H9 (cell line): ENCODE data around the gene IRF2. TPM values are rescaled to one million over a fixed set of nuclear protein-coding genes. Genes with fewer than 3 reads are reported as not detected.

ENCODE experiments used
- DNase-seq: peaks from one replicate; pipeline ENCODE4 v3.0.0-alpha.2; 2017
- H2AFZ ChIP-seq: one replicate; pipeline ENCODE4 v1.6.1; 2013; ENCODE audit warnings: mild to moderate bottlenecking, low read length, control low read depth, moderate library complexity
- H2AK5ac ChIP-seq: 2 replicates; pipeline ENCODE4 v1.6.1; 2013; ENCODE audit warnings: low read length, control low read depth, mixed read lengths; ENCODE audit not compliant: insufficient read length
- H2BK120ac ChIP-seq: one replicate; pipeline ENCODE4 v1.6.1; 2013; ENCODE audit warnings: low read depth, mild to moderate bottlenecking, low read length, control low read depth, inconsistent platforms; ENCODE audit not compliant: poor library complexity, severe bottlenecking
- H2BK12ac ChIP-seq: 2 replicates; pipeline ENCODE4 v1.6.1; 2013; ENCODE audit warnings: low read length, control low read depth, mixed read lengths, low read depth; ENCODE audit not compliant: insufficient read length
- H2BK15ac ChIP-seq: 2 replicates; pipeline ENCODE4 v1.6.1; 2013; ENCODE audit warnings: low read depth, low read length, control low read depth
- H2BK20ac ChIP-seq: one replicate; pipeline ENCODE4 v1.6.1; 2013; ENCODE audit warnings: low read depth, mild to moderate bottlenecking, low read length, control low read depth, inconsistent platforms; ENCODE audit not compliant: poor library complexity, severe bottlenecking
- H2BK5ac ChIP-seq: 2 replicates; pipeline ENCODE4 v1.6.1; 2013; ENCODE audit warnings: low read length, control low read depth, mixed read lengths; ENCODE audit not compliant: insufficient read length
- H3K14ac ChIP-seq: 2 replicates; pipeline ENCODE4 v1.6.1; 2013; ENCODE audit warnings: low read length, control low read depth; ENCODE audit not compliant: insufficient read depth
- H3K18ac ChIP-seq: 2 replicates; pipeline ENCODE4 v1.6.1; 2013; ENCODE audit warnings: low read depth, mild to moderate bottlenecking, mixed read lengths, low read length, control low read depth; ENCODE audit not compliant: insufficient read length
- H3K23ac ChIP-seq: 2 replicates; pipeline ENCODE4 v1.6.1; 2013; ENCODE audit warnings: low read length, control low read depth, mixed read lengths, low read depth; ENCODE audit not compliant: insufficient read length
- H3K23me2 ChIP-seq: 2 replicates; pipeline ENCODE4 v1.6.1; 2013; ENCODE audit warnings: low read depth, mild to moderate bottlenecking, mixed read lengths, low read length, control low read depth; ENCODE audit not compliant: insufficient read length, poor library complexity, severe bottlenecking
- H3K27ac ChIP-seq: 2 replicates; pipeline ENCODE4 v1.5.1; 2013; ENCODE audit warnings: low read length, control low read depth, mixed read lengths, low read depth; ENCODE audit not compliant: insufficient read length
- H3K27me3 ChIP-seq: 2 replicates; pipeline ENCODE4 v1.6.1; 2013; ENCODE audit warnings: low read length, control low read depth, inconsistent platforms; ENCODE audit not compliant: insufficient read depth
- H3K4ac ChIP-seq: 2 replicates; pipeline ENCODE4 v1.6.1; 2013; ENCODE audit warnings: low read depth, mild to moderate bottlenecking, control low read depth, inconsistent platforms, low read length, moderate library complexity
- H3K4me1 ChIP-seq: 2 replicates; pipeline ENCODE4 v1.6.1; 2013; ENCODE audit warnings: low read length, control low read depth, inconsistent platforms; ENCODE audit not compliant: insufficient read depth
- H3K4me2 ChIP-seq: 2 replicates; pipeline ENCODE4 v1.6.1; 2013; ENCODE audit warnings: low read length, control low read depth, mixed read lengths; ENCODE audit not compliant: insufficient read length, insufficient read depth
- H3K56ac ChIP-seq: 2 replicates; pipeline ENCODE4 v1.6.1; 2013; ENCODE audit warnings: low read depth, mild to moderate bottlenecking, mixed read lengths, low read length, control low read depth; ENCODE audit not compliant: insufficient read length
- H3K79me1 ChIP-seq: 2 replicates; pipeline ENCODE4 v1.6.1; 2013; ENCODE audit warnings: low read depth, mild to moderate bottlenecking, moderate library complexity, low read length, control low read depth, inconsistent platforms; ENCODE audit not compliant: insufficient read depth, poor library complexity, severe bottlenecking
- H3K79me2 ChIP-seq: 2 replicates; pipeline ENCODE4 v1.6.1; 2013; ENCODE audit warnings: low read length, control low read depth, inconsistent platforms; ENCODE audit not compliant: insufficient read depth
- H3K9ac ChIP-seq: 2 replicates; pipeline ENCODE4 v1.6.1; 2013; ENCODE audit warnings: low read length, control low read depth, mixed read lengths; ENCODE audit not compliant: insufficient read length; ENCODE audit errors: extremely low read depth
- H3K9me3 ChIP-seq: one replicate; pipeline ENCODE4 v1.6.1; 2013; ENCODE audit warnings: low read depth, low read length, inconsistent platforms; ENCODE audit not compliant: control insufficient read depth
- H3T11ph ChIP-seq: one replicate; pipeline ENCODE4 v1.6.1; 2013; ENCODE audit warnings: mild to moderate bottlenecking, low read length, control low read depth, inconsistent platforms
- H4K20me1 ChIP-seq: one replicate; pipeline ENCODE4 v1.6.1; 2013; ENCODE audit not compliant: control insufficient read depth, insufficient read length, insufficient read depth
- H4K5ac ChIP-seq: 2 replicates; pipeline ENCODE4 v1.6.1; 2013; ENCODE audit warnings: low read depth, mild to moderate bottlenecking, mixed read lengths, low read length, control low read depth; ENCODE audit not compliant: insufficient read length
- H4K8ac ChIP-seq: replicated peaks from 2 replicates; pipeline ENCODE4 v1.6.1; 2013; ENCODE audit warnings: low read length, control low read depth, mixed read lengths, low read depth; ENCODE audit not compliant: insufficient read length
- H4K91ac ChIP-seq: 2 replicates; pipeline ENCODE4 v1.6.1; 2013; ENCODE audit warnings: low read depth, mild to moderate bottlenecking, moderate library complexity, mixed read lengths, low read length, control low read depth; ENCODE audit not compliant: insufficient read length
- H3K27ac Mint-ChIP-seq, 3 experiments: 2 replicates in 2 of 3; 3 replicates in 1 of 3; pipeline ENCODE4 v1.8.0; 2020 to 2021; ENCODE audit warnings: mixed read lengths in 3 of 3, mild to moderate bottlenecking in 1 of 3, moderate library complexity in 1 of 3
- H3K27me3 Mint-ChIP-seq: 2 replicates; pipeline ENCODE4 v1.8.0; 2021; ENCODE audit warnings: low read depth, mild to moderate bottlenecking, moderate library complexity, mixed read lengths
- H3K36me3 Mint-ChIP-seq, 3 experiments: 2 replicates in 2 of 3; 3 replicates in 1 of 3; pipeline ENCODE4 v1.8.0; 2020 to 2021; ENCODE audit warnings: low read depth in 3 of 3, mixed read lengths in 3 of 3; ENCODE audit not compliant: insufficient read depth in 1 of 3
- H3K4me1 Mint-ChIP-seq, 2 experiments: 2 replicates each; pipeline ENCODE4 v1.8.0; 2020; ENCODE audit warnings: mixed read lengths in 2 of 2
- H3K4me3 Mint-ChIP-seq, 2 experiments: 2 replicates in 1 of 2; 3 replicates in 1 of 2; pipeline ENCODE4 v1.8.0; 2020 to 2021; ENCODE audit warnings: mild to moderate bottlenecking in 2 of 2, mixed read lengths in 2 of 2, moderate library complexity in 1 of 2
- H3K9me3 Mint-ChIP-seq, 2 experiments: 2 replicates in 1 of 2; 3 replicates in 1 of 2; pipeline ENCODE4 v1.8.0; 2020; ENCODE audit warnings: mild to moderate bottlenecking in 2 of 2, mixed read lengths in 2 of 2, moderate library complexity in 1 of 2
- CTCF ChIP-seq: fragments of 200-600 bp; sonication (generic); conservative IDR thresholded peaks from 3 replicates; pipeline ENCODE4 v1.8.0; 2021; ENCODE audit warnings: antibody characterized with exemption, mild to moderate bottlenecking
- WGBS: extraction: QIAGEN DNeasy Blood & Tissue Kit; methylation state at CpG from one replicate; pipeline ENCODE4 v1.1.7; 2013; ENCODE audit warnings: missing lambda C conversion rate, low lambda C conversion rate, mixed read lengths; ENCODE audit not compliant: insufficient read length; ENCODE audit errors: extremely low coverage; 5-methylcytosine and 5-hydroxymethylcytosine counted together
- total RNA-seq: library from RNA; stranded (reverse); gene quantifications from 2 replicates; pipeline ENCODE4 v1.2.1, GENCODE V29; 2021

IRF2 gene
- total RNA-seq, 1 experiment from 2014 or later: 13.5 TPM

GRCh38 chr4:184457535-184458249, 16.7 kb downstream of the IRF2 start:
- Histone ChIP-seq H3K14ac (no peak overlapping the region), H2AK5ac (no peak overlapping the region), H3K9me3 (no peaks in the 10 kb centered on the region), H2BK12ac (no peak overlapping the region), H2BK5ac (no peak overlapping the region), H3K23ac (no peak overlapping the region), H3K23me2 (no peaks in the 10 kb centered on the region), H3K4ac (no peak overlapping the region), H2BK20ac (no peak overlapping the region), H3K4me2 (no peak overlapping the region), H3K9ac (no peak overlapping the region), H3T11ph (no peak overlapping the region), H3K27me3 (no peaks in the 10 kb centered on the region), H3K18ac (no peak overlapping the region), H3K56ac (no peak overlapping the region), H2BK120ac (no peak overlapping the region), H4K8ac (no peak overlapping the region), H3K27ac (no peak overlapping the region), H2BK15ac (no peak overlapping the region), H4K5ac (no peak overlapping the region), H2AFZ (no peak overlapping the region), H3K79me2 (peaks cover 2% of the 10 kb centered on the region; the same call in 1 of the 2 replicates), H3K4me1 (peaks cover 13% of the 10 kb centered on the region), H3K79me1 (no peaks in the 10 kb centered on the region), H4K91ac (no peak overlapping the region), H4K20me1 (no peaks in the 10 kb centered on the region)
- no peaks in the 10 kb centered on the region for H3K27me3 Mint-ChIP-seq
- H3K4me1 Mint-ChIP-seq: peaks cover 53 to 54% of the 10 kb centered on the region in 2 experiments
- no CpG with 5 or more reads among the region's 11 CpGs for WGBS
- no peaks in the 10 kb centered on the region for H3K9me3 Mint-ChIP-seq
- TF ChIP-seq CTCF: no peak
- H3K36me3 Mint-ChIP-seq: peaks cover 0 to 8% (median 2%) of the 10 kb centered on the region in 3 experiments; a peak in 2 of 7 replicates
- no peak overlapping the region for H3K4me3 Mint-ChIP-seq
- no peak for DNase-seq
- H3K27ac Mint-ChIP-seq: peak overlapping the region in 1 of 3 experiments; percentile 56; a peak in 3 of 7 replicates
